NCI-H510A (cell line): ENCODE measurements around the gene TIMM44.

Experiments used
- DNase-seq: peaks from one replicate; lab custom pipeline; 2025; lab: John Stamatoyannopoulos, UW

TIMM44 gene, protein sequence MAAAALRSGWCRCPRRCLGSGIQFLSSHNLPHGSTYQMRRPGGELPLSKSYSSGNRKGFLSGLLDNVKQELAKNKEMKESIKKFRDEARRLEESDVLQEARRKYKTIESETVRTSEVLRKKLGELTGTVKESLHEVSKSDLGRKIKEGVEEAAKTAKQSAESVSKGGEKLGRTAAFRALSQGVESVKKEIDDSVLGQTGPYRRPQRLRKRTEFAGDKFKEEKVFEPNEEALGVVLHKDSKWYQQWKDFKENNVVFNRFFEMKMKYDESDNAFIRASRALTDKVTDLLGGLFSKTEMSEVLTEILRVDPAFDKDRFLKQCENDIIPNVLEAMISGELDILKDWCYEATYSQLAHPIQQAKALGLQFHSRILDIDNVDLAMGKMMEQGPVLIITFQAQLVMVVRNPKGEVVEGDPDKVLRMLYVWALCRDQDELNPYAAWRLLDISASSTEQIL

DNA sequence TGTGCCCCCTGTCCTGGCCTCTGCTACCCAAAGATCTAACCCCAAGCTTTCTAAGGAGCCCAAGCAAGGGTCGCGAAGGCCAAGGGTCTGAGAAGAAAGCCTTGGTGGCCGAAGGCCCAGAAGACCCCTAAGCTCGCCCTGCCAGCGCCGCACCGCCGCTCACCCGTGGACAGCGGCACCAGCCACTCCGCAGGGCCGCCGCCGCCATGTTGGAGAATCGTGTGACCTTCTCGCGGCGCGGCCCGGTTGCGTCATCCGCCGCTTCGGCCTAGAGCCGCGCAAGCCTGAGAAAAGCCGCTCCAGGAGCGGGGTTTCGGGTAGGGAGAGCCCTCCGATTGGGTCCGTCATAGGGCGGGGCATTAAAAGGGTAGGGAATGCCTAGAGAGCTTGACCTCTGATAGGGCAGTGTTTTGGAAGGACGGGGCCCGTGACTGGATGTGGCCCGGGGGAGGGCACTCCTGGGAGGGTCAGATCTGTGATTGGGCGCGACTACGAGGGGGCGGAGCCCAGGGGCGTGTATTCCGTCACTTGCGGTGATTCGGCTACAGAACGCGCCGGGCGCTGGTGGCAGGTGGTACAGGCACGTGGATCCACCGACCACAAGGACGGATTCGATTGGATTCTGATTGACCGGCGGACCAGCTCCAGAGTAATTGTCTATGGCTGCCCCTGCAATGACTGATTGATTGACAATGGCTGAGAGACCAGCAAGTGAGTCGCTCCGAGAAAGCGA lies at the start of gene TIMM44:
TIMM44 (minus strand) TSS at position 223 of the 733 bp plus-strand sequence; CDS start at position 208, 15 bp downstream.
- peak; percentile 99 for DNase-seq

DNA sequence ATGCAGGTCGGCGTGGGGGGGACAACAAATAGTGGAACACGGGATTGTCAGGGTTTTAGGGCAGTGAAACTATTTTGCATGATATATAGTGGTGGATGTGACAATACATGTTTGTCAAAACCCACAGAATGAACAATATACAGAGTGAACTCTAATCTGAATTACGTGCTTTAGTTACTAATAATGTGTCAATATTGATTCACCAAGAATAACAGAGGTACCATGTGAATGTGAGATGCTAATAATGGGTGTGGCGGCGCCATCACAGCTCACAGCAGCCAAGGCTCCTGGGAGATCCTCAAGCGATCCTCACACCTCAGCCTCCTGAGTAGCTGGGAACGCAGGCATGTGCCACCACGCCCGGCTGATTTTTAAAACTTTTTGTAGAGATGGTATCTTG lies 49.1 kb upstream of the TIMM44 start:
- DNase-seq: no peak

DNA sequence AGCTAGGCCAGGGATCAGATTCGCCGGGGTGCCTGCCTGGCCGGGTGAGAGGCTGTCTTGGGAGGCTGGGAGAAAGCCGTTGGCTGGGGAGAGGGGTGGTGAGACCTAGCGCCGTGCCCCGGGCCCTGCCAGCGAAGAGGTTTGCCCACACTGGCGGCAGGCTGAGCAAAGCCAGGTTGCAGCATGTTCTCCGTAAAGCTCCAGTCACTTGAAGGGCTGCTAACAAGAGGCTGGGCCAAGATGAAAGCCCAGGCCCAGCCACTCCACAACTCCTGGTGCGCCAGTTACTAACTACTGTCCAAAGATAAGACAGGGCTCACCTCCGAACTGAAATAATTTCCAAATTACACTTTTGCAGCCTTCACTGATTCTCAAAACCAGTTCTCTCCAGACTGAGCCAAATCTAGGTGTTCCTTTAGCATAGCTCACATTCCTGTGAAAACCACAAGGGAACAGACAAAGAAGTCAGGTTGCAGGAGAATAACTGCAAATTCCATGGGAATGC lies 45.7 kb upstream of the TIMM44 start:
- DNase-seq: no peak

DNA sequence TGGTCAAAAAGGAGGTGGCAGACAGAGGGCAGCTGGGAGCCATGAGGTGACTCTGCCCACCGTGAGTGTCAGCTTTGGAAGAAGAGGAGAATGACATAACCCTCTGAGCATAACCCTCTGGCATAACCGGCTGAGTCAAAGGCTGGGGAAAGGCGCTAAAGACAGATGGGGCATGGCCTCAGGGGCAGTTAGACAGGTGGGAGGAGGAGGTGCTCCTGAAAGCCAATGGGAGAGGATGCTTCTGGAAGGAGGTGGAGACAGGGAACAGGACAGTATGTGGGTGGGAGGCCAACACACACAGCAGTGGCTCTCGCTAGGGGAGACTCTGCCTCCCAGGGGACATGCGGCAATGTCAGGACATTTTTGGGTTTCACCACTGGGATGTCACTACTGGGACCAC lies 44.8 kb upstream of the TIMM44 start:
- no peak for DNase-seq

DNA sequence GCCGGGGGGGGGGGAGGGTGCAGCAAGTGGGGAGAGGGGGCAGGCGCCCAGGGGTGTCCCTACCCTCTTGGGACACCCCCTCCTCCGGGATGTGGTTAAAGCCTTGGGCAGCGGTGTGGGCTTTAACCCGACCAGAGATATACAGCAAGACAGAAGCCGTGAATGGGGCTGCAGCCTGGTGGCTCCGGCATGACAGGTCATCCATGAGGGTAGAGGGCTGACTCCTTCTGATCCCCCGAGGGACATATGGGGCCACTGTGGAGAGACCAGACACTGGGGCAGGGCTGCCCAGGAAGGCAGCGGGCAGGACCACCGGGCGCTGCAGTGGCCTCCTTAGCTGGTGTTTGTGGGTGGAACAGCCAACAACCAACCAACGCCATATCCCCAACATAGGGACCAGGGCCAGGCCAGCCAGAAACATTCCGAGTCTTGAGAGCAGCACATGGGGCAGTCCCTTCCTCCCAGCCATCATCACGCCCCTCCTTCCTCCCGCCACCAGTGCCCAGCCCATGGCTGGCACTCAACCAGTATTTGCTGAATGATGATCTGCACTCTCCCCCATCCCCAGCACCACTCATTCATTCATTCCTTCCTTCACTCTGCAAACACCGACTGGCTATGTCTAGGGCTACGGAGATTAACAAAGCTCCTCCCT lies 43.8 kb upstream of the TIMM44 start:
- DNase-seq: no peak

DNA sequence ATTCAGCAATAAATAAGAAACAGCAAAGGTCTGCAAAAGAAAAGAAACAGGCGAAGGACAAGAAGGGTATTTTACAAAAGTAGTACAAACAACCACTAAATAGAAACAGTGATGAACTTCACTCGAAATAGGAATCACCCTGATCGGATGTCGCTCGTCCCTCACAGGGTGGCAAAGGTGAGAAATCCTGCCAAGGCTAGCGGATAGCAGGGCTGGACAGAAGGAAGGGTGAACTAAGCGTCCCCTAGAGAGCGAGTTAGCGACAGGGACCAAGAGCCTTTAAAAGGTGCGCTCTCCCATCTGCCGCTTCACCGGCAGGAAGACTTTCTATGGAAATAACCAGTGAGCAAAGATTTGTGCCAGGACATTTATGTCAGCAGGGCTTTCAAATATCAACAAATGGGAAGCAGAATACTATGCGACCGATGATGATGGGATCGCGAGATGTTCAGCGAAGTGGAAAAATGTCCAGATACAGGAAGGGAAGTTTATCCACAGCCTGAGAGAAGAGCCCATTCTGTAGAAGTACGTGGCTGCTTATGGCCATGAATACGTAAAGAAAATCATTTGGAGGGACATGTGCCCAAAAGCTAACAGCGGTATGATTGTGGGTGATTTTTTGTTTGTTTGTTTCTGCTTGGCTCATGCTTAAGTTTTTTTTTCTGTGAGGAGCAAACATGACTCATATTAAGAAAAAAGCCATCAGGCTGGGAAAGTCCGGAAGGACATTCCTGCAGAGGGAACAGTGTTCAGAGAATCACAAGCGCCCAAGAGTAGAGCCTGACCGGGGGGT lies 43.1 kb upstream of the TIMM44 start:
- no peak for DNase-seq

GRCh38 chr19:7985481-7985911 lies 42.0 kb upstream of the TIMM44 start:
- DNase-seq: no peak

- DNase-seq: no peak
These were observed 40.8 kb upstream of the TIMM44 start for GRCh38 chr19:7983995-7984837.

DNA sequence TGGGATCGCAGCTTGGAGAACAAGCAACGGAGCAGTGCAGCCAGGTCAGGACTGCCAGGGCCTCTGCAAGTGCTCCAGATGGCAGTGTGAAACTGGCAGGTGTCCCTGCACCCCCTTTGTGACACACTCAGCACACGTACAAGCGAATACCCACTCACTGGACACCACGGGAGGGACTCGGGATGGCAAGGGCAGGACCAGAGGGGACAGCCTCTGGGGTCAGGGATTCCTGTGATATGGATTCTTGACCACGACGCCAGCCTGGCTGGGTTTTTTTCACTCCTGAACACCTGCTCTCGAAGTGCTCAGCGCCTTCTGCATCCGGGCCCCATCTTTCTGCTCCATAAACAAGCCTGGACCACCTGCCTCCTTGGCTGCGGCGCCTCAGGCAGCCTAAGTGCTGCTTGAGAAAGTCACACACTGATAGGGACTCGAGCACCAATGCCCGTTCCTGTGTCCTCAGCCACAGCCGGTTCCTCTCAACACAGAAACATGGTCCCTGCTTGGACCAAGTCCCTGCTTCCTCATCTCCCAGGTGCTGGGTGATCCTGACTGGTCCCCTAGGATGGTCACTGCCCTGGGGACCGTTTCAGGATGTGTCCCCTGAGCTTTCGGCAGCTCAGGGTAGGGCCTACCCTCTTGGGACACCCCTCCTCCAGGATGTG lies 40.0 kb upstream of the TIMM44 start:
- no peak for DNase-seq

GRCh38 chr19:7982651-7983099 lies 39.2 kb upstream of the TIMM44 start:
- DNase-seq: no peak

DNA sequence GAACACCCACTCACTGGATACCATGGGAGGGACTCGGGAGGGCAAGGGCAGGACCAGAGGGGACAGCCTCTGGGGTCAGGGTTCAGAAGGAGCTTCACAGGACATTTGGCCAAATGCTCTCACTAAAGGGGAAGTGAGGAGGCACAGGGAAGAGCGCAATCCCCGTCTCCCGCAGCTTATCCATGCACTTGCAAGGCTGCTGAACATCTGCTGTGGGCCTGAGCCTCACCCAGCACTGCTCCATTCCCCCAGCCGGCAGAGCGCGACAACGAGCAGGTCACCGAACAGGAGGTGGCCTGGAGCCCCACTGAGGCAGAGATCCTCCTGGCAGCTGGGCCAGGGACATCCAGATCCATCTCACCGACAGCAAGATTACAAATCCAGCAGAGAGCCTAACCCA lies 38.6 kb upstream of the TIMM44 start:
- no peak for DNase-seq

- no peak for DNase-seq
These were observed 38.2 kb upstream of the TIMM44 start for GRCh38 chr19:7981661-7982060.

DNA sequence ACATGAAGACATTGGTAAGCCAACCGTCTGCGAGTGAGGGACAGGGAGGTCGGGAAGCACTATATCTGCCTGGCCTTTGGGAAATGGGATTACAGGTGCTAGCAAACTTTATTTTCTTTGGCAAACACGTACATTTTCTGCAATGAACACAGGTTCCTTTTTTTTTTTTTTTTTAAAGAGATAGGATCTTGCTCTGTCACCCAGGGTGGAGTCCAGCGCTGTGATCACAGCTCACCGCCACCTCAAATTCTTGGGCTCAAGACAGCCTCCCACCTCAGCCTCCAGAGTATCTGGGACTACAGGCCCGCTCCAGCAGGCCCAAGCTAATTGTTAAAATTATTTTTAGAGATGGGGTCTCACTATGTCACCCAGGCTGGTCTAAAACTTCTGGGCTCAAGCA lies 37.7 kb upstream of the TIMM44 start:
- no peak for DNase-seq

- DNase-seq: no peak
These were observed 37.2 kb upstream of the TIMM44 start for GRCh38 chr19:7980635-7981121.

- DNase-seq: no peak
These were observed 36.7 kb upstream of the TIMM44 start for GRCh38 chr19:7980168-7980567.

DNA sequence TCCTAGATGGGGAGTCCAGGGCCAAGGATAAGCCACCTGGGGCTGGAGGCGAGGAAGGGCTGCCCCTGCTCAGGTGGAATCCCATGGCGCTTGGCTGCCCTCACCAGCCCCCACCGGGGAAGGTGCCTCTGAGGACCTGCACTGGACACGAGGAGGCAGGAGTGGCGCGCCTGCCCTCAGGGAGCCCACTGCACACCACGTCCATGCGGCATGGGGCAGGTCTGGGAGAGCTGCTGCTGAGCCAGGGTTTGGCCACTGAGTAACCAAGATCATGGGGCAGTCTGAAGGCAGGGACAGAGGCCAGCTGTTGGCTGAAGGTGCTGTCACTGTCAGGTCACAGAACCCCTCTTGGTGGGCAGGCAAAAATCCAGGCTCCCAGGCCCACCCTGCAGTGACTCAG lies 36.1 kb upstream of the TIMM44 start:
- DNase-seq: no peak

DNA sequence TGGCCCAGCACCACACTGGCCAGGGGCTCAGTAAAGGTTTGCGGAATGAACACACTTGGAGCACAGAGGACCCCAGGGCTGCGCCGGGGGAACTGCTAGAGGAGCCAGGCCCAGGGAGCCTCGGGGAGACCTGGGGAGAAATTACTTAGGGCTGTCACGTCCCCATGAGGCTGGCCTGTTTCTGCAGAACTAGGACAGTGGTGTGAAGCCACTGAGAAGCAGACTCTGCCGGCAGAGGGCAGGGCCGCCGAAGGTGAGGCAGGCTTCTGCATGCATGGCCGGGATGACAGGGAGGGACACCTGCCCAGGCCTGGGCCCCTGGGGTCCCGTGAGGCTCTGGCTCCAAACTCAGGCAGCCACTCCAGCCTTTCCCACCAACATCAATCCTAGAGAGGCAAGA lies 35.5 kb upstream of the TIMM44 start:
- DNase-seq: no peak

- DNase-seq: no peak
These were observed 34.8 kb upstream of the TIMM44 start for GRCh38 chr19:7978179-7978825.

- DNase-seq: no peak
These were observed 34.2 kb upstream of the TIMM44 start for GRCh38 chr19:7977723-7978040.
